HG03039 (cell line): ENCODE data around the gene KIAA0319L.

Source experiments
- ATAC-seq: cut with Tn5 transposase; IDR thresholded peaks from one replicate; pipeline ENCODE4 v1.9.1; 2021; ENCODE audit warnings: mild to moderate bottlenecking, moderate library complexity; ENCODE audit not compliant: unreplicated experiment

KIAA0319L gene

DNA sequence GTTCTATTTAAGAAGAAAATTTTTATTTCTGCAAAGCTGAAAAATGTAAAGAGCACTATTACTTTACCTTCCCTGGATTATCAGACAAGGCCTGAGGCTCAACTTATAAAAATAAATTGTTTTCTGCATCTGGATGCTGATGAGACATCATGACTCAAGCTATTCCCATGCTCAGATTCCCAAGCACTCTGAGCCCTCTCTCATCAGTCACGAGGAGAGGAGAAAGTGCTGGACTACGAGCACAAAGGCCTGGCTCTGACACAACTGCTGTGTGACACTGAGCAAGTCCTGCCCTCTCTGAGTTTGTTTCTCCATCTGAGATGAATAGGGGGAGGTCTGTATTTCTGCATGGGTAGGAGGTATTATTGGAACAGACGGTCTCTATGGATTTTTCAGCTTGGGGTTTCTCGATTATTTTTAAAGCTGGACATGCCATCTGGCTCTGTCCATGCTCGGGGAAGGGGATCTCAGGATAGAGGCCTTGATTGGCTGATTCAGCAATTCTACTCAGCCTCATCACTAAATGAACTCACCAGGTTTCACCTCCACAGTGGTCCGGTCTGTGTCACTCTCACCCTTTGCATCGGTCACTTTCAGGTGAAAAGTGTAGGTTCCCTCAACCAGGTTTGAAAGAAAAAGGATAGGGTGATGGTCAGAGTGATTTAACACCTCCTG is 107.7 kb downstream of the KIAA0319L start:
- ATAC-seq: no peak

DNA sequence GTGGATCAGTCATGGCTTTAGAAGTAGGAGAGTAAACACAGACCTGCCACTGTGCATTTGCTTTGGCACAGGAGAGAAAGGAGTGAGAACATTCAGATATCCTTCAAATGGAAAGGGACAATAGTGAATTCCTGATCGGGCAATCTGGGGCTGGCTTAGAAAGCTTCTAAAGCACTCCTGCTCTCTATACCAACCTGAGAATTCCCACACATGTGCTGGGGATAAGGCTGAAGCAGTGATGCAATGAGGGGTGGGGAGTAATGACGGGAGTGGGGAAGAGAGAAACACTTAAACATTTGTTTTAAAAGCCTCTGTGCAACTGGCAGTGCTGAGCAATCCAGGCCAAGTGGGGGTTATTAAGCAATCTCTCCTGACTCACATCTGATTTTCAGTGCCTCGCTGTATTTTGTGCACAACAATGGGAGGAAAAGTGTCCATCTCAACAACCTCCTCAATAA is 108.8 kb downstream of the KIAA0319L start:
- no peak for ATAC-seq

DNA sequence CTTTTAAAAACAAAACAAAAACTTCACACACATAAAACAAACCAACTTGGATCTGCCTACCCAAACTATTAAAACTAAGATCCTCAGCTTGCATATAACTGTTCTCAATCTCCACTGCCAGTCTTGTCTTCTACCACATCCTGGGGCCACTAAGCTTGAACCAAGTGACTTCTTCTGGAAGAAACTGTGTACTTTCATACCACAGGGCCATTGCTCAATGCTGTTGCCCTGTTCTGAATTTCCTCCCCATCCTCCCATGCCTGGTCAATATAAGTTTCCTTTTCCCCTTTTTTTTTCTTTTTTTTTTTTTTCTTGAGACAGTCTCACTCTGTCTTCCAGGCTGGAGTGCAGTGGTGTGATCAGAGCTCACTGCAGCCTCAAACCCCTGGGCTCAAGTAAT is 109.9 kb downstream of the KIAA0319L start:
- no peak for ATAC-seq

DNA sequence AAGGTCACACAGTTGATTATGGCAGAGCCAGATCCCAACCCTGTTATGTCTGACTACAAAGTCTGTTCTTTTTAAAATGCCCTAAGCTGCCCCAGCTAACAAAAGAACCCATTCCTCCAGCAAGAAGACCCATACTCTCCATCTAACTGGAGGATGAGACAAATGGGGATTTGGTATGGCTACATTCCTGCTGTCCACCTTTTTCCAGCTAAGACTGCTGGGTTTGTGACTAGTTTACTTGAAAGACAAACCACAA is 112.8 kb downstream of the KIAA0319L start:
- no peak for ATAC-seq

DNA sequence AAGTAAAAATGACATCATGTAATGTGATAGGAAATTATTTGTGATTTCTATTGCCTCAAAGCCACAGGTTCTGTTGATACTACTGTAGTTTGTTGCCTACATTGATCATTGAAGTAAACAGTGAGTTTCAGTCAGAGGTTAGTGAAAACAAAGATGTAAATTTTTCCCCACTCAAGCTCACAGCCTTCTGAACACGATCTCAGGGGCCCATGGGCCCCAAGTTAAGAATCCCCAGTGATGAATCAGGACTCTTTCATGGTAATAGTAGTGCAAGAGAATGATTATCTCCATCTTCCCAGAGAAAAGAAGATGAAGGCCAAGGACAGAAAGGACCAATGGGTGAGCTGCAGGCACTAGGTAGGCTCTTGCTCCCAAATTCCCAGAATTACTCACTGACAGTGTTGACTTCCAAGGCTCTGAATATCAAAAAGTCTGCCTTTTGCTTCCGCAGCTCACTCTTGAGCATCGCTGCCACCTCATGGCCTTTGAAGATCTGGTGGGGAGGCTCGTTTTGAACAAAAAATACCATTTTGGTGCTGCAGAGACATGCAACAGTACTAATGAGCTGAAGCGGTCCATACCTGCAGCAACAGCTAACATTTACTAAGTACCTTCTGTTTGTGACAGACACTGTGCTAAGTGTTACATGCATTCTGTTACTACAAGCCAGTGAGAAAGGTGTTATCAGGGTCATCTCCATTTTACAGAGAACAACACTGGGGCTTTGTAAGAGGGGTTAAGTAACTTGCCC is 113.3 kb downstream of the KIAA0319L start:
- no peak for ATAC-seq

DNA sequence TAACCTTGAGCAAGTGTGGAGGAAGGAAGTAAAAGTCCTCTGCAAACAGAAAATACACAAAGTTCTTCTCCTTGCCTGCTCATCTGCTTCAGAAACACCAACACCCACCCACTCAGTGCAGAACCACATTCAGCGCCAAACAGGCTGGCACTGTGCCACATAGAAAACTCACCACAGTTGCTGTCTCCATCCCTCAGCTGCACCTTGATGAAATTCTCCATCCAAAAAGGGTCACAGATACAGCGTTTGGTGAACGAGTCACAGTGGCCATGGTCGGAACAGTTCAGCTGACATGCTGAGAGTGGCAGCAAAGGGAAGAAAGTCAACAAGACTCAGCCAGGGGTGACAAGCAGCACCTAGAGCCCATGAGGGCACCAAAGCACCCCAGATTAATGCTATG is 114.5 kb downstream of the KIAA0319L start:
- ATAC-seq: no peak

DNA sequence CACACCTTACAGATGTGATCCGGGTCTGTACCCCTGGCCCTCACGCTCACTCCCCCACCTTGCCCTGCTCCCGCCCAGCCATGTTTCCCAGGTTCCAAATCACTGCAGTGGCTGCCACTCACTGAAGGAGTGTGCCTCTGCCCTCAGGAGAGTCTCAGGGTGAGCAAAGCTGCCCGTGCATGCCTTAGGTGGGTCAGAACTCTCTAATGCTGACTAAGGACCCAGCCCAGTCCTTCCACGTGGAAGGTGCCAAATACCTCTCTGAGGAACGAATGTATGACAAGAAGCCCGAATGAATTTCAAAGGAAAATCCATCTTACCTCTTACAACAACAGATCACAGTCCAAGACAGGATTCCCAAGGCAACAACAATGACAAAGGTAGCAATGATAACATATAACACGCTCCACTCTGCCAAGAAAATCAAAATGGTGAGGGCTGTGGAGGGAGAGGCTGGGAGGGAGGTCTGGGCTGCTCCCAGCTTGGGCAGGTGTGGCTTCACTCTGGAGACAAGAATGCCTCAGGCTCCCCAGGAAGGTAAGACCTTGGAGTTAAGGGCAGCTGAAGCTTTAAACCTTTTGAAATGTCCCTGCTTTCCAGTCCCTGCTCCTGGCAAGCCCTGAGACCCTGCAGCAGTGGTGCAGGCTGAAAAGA is 115.2 kb downstream of the KIAA0319L start:
- ATAC-seq: no peak

DNA sequence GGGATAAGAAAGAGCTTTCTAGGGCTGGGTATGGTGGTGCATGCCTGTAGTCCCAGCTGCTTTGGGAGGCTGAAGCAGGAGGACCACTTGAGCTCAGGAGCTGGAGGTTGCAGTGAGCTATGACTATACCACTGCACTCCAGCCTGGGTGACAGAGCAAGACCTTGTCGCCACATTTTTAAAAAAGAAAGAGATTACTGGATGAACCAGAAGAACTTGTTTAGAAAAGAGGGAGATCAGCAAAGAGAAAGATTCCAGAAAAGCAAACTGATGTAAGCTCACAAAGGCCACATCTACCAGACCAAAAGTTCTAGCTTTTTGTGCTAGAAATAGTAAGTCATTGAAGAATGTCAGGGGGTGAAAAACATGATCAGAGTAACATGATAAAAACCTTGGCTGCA is 117.6 kb downstream of the KIAA0319L start:
- ATAC-seq: no peak

DNA sequence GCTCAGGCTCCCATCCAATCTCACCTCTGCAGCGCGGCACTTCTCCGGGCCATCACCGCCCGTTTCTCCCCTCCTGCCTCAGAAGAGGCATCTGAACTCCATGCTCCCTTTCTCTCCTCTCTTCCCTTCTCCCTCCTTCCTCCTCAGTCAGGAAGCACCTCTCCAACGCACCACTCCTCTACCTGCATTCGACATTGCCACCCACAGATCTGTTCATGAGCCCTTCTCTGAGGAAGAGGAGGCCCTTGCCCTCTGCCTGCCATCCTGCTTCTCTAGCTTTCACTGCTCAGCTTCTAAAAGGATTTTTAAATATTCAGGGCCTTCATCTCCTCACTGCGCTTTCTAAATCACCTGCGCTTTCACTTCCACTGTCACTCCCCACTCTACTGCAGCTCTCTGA is 120.0 kb downstream of the KIAA0319L start:
- no peak for ATAC-seq

DNA sequence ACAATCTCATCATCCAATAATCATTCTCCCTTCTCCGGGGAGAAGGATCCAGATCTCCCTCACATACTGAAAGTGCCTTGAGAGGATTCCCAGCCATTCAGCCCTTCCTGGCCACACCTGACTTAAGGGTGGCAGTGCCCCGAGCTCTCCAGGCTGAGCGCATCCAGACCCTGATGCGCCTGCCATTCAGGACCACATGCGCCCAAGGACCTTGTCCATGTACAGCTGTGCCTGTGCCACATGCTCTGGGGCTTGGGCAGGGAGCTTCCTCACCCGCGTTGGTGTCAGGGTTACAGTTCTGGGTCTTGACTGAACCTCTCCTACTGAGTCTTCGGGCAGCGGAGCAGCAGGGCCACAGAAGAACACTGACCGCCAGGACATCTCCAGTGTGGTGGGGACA is 121.1 kb downstream of the KIAA0319L start:
- no peak for ATAC-seq

DNA sequence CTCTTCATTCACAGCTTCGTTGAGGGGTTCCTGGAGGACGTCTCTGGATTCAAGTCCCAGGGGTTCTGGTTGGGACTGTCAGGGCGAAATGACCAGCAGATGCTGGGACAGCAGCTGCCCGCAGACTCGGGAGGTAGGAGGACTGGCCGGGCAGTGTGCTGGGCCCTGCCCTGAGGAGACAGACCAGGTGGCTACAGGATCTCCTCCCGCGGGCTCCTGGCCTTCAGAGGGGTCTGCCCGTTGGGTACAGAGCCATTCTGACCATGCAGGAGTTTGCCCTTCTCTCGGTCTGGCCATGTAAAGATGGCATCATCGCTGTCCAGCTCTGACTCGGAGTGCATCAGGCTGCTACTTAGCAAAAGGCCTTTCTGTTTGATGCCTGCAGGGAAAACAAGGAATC is 122.5 kb downstream of the KIAA0319L start:
- ATAC-seq: no peak

DNA sequence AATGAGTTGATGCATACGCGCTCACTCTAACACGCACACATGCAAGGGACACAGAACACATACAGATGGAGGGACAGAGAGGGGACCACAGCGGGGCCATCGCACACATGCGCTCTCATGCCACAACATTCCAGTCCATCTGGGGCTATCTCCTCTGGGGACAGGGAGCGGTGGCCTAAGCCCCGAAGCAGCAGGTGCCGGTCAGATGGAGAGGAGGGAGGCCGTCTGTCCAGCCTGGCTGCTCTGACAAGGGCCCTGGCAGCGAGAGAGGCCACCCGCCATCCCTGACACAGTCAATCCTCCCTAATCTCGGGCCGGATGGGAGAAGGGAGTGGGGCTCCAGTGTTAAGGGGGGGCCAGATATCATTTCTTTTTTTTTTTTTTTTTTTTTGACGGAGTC is 123.5 kb downstream of the KIAA0319L start:
- ATAC-seq: no peak

DNA sequence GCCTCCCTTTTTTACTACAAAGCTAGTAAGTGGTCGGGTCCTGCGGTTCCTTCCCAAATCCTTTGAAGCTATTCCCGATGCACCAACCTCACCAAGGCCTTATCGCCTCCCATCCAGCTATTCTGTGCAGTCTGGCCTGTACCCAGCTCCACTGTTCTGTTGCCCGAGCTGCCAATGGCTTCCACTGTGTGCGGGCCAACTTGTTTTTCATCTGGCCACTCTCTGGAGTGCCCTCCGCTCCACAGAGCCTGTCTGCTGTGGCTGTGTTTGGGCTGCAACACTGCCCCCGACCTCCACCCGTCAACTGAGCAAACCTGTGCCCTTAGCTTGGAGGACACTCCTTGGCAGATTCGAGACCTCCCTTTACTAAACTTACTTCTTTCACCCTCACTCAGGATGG is 125.0 kb downstream of the KIAA0319L start:
- ATAC-seq: no peak

DNA sequence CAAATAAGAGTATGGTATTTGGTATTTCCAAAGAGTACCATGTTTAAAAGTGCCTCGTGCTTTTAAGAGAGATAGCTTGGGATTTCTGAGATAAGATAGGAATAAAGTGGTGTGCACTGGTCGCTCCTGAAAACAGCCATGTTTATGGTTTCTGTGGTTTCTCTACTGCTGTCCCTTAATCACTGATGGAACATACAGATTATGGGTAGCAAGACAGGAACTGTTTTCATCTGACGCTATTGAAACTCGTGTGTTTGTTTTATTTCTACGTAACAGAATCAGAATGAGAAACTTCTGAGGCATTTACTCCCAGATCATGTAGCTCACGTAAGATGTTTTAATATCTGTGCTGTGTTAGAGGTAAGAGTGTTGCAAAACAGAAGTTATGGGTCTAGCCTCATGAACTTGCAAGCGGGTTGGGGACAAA is 126.0 kb downstream of the KIAA0319L start:
- ATAC-seq: no peak

DNA sequence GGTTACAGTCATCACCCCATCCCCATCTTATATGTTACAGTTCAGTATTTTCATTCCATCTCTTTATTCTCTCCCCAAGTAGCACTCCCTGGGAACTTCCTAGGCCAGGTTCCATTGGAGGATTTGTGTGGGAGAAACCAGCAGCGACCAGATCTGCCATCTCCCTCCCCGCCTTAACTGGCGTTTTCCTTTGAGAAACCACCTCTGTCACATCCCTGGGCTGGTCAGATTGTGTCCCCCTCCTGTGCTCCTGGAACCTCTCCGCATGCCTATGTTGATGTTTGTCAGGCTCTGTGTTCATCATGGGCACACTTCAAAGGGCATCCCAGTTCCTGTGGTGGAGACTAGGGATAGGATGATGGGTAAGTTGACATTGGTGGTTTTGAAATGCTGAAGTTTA is 126.4 kb downstream of the KIAA0319L start:
- no peak for ATAC-seq

DNA sequence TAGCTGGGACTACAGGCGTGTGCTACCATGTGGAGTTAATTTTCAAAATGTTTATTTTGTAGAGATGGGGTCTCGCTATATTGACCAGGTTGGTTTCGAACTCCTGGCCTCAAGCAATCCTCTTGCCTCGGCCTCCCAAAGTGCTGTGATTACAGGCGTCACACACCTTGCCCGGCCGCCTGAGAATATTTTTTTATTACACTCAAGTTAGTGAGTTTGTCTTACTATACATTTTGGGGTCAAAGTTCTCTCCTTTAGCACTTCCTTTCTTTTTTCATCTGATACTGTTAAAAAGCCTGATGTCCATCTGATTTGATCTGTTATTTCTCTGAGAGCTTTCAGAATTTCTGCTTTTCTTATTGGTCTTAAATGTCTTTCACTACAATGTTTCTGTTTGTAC is 128.8 kb downstream of the KIAA0319L start:
- no peak for ATAC-seq

DNA sequence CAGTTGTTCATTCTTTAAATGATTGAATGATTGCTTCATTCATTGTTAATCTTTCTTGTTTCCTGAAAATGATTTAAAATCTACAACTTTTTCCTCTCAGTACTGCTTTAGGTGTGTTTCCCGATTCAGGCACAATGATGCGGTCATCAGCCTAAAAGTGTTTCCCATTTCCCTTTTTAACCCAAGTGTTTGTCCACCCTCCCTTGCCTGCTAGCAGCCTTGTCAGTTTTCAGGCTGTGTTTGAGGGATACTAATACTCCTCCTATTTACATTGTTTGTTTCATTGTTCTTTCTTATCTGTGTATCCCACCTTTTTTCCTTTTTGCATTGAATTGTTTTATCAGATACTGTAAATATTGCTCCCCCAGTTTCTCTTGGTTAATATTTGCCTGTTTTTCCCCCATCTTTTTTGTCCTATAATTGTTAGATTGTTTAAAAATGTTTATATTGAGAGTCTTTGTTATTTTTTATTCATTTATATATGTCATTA is 131.1 kb downstream of the KIAA0319L start:
- ATAC-seq: no peak

DNA sequence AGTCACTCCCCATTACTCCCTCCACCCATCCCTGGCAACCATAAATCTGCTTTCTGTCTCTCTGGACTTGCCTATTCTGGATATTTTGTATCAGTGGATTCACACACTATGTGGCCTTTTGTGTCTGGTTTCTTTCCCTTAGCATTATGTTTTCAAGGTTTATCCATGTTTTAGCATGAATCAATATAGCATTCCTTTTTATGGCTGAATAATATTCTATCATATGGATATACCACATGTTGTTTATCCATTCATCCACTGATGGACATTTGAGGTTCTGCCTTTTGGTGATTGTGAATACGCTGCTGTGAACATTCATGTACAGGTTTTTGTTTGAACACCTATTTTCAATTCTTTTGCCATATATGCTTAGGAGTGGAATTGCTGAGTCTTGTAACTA is 148.3 kb downstream of the KIAA0319L start:
- ATAC-seq: no peak

DNA sequence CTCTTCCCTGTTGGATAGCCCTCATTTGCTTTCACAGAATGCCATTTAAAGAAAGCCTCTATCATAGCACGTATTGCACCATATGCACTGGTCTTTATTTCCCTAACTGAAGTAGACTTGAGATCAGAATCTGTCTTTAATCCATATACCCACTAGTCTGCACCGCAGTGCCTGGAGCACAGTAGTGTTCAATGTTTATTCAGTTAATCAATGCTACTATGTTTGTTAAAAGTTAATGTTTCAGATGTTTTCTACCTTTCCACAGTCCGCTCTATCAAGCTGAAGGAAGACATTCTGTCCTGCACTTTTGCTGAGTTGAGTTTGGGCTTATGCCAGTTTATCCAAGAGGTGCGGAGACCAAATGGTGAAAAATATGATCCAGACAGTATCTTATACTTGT is 149.5 kb downstream of the KIAA0319L start:
- ATAC-seq: no peak

DNA sequence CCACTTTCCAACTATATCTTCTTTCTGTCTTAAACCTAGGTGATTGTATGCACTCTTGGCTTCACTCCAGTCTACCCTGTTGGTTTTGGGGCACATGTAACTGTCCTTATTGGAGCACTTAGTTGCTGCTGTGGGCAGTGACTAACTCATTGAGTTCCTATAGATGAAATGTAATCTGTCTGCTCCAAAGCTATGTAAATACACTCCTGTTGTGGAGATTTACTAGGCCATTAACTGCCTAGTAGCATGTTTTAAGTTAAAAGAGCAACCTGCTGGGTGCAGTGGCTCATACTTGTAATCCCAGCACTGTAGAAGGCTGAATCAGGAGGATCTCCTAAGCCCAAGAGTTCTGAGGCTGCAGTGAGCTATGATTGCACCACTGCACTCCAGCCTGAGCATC is 151.1 kb downstream of the KIAA0319L start:
- no peak for ATAC-seq

DNA sequence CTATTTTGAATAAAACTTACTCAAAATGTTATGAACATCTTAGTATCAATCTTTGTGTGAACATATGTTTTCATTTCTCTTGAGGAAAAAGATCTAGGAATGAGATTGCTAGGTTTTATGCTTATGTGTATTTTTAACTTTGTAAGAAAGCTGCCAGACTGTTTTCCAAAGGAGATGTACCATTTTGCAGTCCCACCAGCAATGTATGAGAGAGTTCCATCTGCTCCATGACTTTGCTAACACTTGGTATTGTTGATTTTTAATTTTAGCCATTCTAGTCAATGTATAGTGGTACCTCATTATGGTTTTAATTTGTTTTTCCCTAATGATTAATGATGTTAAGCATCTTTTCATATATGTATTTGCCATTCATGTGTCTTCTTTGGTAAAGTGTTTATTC is 156.2 kb downstream of the KIAA0319L start:
- no peak for ATAC-seq

DNA sequence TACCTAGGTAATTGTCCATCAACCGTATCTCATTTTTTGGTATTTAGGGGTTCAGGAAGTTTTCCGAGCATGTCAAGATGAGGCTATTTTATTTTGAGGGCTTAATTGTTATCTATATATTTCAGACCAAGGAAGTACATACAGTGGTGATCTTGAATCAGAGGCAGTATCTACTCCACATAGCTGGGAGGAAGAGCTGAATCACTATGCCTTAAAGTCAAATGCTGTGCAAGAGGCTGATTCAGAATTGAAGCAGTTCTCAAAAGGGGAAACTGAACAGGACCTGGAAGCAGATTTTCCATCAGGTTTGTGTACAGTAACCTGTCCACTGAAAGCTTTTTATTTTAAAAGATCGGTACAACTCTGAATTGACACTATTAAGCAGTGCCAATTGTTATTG is 158.5 kb downstream of the KIAA0319L start:
- ATAC-seq: no peak
